GM19099 (cell line): ENCODE data around the gene EIF2B4.
A peak's percentile ranks its signal among the peaks of the same experiment; 100 is the strongest.

ENCODE experiments used
- POLR2A ChIP-seq: IDR thresholded peaks from 3 replicates; pipeline ENCODE4 v1.6.1; 2011; ENCODE audit warnings: low read depth; ENCODE audit not compliant: insufficient read length; ENCODE audit errors: extremely low read depth

Gene EIF2B4

DNA sequence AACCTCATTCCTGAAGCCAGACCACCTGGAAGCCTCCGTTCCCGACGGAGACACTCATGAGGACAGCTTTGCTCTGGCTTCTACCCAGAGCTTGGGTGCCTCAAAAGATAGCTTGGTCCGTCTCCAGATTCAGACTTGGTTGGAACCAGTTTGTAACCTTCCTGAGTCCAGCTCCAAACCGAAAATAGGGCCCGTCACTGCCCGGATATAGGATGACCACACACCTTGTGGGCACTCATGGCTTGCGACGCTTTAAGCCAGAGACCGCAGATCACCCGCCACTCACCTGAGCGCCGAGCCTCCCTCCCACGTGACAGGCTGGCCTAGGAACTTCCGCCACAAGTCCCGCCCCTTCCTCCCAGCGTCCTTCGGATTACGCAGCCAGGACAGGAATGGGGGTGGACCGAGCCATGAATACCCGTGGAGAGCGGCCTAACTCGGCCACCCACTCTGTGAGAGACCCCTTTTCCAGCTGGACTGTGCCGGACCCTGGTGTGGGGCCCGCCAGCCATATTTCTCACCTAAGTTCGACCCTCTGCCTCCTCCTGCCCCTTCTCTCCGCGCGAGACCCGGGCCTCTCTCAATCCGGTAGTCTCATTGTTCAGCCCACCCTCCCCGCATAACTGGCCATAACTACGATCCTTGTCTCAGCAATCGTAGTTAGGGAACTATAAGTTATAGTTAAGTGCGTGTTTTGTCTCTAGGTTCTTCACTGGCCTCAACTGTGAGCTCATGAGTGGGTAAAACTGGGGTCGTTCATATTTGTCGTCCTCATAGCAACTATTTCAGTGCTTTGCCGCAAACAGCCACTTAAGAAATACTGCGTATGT, 47.2 kb downstream of the EIF2B4 start, which contains the start of gene MPV17:
Gene MPV17, minus strand, starts transcription at position 332 of the 830 bp plus-strand sequence. CDS start 580 bp downstream, outside the sequence.
- peak; percentile 95 for TF ChIP-seq POLR2A

DNA sequence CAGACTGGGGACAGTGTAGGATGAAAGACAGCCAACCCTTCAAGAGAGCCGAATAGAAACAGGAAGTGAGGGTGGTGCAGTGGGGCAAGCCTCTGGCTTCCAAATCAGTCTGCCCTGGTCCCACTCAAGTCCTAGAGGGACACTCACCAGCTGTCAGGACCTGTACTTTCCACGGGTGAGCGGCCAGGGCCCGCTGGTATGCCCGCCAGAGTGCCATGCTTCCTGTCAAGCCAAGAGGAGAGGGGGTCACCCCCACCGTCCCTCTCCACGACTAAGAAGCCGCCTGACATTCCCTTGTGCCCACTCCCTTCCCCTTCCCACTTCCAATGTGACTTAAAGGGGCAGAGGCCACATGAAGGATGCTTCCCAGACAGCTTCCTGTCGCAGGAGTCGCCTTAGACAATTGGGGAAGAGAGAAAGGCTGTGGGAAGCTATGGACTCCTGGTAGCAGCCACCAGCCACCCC, 47.8 kb downstream of the EIF2B4 start:
- TF ChIP-seq POLR2A, result no peak

DNA sequence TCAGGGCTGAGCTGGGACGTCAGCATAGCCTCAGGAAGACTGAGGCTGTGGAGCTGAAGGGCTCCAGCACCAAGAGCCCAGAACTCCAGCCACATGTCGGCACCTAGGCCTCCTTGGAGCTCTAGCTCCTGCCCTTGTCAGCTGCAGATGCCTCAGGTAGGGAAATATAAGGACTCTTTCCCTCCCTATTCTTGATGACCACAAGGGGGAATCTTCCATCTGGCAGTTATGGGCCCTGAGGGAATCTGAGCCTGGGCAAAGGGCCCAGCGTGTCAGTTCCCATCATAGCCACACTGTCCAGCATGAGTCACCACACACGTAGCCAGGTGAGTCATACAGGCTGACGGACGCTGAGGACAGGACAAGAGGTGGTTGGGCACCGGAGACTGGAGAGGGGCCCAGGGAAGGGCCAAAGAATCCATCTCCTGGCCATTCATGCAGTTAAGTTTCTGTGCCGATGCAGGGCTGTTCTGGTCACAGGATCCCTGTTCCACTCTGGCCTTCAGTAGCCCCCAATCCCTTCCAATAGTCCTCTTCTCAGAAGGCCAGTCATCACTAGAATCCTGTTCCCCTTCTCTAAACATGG, 49.1 kb downstream of the EIF2B4 start:
- TF ChIP-seq POLR2A, result no peak

DNA sequence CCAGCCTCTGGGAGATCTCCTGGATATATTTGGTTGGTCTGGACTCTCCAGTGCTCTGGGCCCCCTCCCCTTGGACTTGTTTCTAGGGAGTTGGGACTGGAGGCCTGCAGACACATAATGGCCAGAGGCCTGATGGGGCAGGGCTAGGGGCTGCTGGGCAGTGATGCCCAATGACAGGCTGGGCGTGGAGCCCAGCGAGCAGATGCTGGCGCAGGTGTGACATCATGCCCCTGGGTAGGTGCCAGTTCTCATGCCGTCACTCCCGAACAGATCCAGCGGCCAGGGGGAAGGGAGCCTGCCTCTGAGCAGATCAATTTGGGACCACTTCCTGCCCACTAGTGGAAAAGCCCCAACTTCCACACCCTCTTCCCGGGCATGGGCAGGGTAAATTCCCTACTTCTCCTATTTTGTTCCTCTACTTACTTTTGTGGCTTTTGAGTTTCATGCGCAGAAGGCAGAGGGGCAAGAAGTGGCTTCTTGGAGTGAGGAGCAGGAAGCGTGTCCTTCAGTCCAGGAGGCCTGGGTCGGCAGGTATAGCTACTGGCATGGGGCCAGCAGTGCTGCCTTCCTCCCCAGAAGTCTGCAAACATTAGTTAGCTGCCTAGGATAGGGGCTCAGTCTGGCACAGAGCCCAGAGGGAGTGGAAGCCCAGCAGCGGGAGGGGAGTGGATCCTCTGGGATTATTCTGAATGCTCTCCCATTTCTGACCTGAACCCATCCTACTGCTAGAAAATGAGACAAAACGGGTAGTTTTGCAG, 53.3 kb downstream of the EIF2B4 start:
- TF ChIP-seq POLR2A, result no peak

DNA sequence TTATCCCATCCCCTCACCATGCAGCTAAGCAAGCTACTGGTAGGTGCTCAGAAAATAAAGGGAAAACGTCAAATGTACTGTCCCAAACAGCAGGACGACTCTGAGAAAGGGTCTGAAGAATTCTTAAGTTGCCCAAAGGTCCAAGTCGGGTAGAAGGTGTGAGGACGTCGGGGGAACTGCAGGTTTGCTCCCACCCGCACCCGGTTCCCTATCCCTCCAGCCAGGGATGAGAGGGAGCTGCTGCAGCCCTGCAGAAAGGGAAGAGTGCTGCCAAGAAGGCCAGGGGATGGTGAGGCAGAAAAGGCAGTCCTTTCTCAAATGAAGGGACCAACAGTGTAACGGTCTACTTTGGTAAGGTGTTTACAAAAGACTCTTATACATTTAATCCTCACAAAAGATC, 55.0 kb downstream of the EIF2B4 start:
- no peak for TF ChIP-seq POLR2A

DNA sequence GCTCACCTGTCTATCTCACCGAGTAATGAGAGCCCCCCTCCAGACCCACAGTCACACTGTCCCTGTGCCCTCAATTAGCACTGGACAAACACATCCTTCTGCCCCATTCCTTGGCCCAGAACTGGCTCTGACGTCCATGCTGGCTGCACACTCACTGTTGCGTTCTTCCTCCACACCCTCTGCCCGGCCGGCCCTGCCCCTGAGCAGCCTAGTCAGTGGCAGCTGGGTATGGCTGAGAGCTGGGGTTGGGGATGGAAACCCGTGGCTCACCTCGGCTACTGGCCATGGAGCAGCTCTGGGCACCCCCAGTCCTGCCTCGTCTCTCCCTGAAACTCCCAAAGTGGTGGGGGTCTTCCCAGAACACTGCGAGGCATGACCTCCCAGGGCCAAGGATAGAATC, 55.4 kb downstream of the EIF2B4 start:
- TF ChIP-seq POLR2A, result no peak
